Stimulated activated CD4-positive, alpha-beta T cell treated with anti-CD3 and anti-CD28 coated beads, Interleukin-12 subunit alpha, Interleukin-12 subunit beta, amount 100 ng/mL, for 24 hours (primary cell): ENCODE measurements around the gene GRM8.

Experiments
- DNase-seq, 2 experiments: peaks; one replicate each; pipeline ENCODE4 v3.0.0-alpha.2; 2020; ENCODE audit warnings: low read depth in 2 of 2

GRM8 gene

DNA sequence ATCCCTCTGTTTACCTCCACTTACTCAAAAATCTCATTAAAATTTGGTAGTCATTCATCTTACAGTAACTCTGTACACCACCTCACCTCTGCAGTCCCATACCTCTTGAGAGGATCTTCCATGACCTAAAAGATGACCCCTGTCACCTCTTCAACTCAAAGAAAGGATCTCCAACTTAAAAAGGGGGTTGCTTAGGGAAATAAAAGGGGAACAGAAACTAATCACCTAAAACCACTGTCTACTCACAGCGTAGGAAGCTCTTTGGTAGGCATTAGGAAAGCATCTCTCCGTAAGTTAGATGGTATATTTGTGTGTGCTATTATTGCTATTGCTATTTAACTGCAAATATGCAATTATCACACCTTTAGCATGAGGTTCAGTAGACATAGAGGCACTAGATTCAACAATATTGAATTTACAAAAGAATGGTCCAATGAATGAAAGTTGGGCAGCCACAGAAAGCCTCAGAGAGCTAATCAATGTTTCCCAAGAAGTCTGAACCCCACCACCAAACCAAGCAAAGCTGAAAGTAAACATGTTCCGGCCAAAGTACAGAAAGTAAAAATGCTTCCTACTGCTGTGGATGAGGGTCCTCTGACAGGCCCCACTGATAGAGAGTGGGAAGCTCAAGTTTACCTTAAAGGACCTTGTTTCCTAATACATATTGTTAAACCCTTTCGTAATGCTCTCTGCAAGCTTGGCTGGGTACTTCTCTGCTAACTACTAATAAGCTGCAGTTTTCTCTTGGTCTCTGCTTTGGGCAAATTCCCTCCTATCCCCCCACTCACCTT lies 105.8 kb downstream of the GRM8 start:
- DNase-seq, result no peak

- no peak for DNase-seq
Measured at GRCh38 chr7:127137146-127137545, 115.6 kb downstream of the GRM8 start.

GRCh38 chr7:127135871-127136485 lies 116.8 kb downstream of the GRM8 start:
- no peak for DNase-seq

- DNase-seq, result no peak
Measured at GRCh38 chr7:127123220-127123619, 129.5 kb downstream of the GRM8 start.

GRCh38 chr7:127119517-127119916 lies 133.2 kb downstream of the GRM8 start:
- no peak for DNase-seq

DNA sequence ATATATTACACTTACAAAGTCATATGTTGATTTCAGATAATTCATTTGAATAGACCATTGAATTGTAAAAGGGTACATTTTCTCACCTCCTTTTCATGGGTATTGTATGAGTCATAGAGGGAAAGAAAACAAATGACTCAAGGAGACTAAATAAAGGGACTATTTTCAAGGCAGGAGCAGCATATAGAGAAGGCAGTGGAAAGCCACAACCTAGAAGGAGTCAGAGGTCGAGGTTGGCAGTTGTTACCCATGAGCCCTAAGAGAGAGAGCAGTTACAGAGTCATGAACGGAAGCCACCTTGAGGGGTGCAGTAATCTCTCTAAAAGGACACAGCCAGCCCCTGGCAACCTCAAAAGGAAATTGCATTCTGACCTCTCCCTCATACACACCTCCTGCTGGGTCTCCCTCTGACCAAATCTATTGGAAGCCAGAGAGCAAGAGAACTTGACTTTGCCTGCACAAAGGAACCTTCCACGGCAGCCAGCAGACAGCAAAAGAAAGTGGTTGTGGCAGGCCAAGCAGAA lies 137.9 kb downstream of the GRM8 start:
- DNase-seq, result no peak

- peak in 1 of 2 experiments; percentile 13 for DNase-seq
Measured at GRCh38 chr7:127107601-127108007, 145.1 kb downstream of the GRM8 start.

DNA sequence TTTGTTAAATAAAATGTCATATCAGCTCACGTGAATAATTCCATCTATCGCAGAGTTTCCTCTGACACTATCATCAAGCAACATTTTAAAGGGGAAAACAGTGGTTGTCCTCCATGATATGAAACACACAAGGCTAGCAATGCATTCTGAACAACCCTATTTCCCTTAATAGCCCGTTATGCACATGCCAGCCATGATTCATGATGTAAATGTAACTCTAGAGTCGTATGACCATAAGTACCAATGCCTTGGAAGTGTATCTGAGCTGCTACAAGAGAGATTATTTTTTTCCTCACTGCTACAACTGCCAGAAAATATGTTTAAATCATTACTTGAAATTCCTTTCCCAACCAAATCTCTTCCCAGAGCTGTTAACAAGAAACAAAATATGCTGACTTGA lies 159.4 kb downstream of the GRM8 start:
- DNase-seq, result no peak

DNA sequence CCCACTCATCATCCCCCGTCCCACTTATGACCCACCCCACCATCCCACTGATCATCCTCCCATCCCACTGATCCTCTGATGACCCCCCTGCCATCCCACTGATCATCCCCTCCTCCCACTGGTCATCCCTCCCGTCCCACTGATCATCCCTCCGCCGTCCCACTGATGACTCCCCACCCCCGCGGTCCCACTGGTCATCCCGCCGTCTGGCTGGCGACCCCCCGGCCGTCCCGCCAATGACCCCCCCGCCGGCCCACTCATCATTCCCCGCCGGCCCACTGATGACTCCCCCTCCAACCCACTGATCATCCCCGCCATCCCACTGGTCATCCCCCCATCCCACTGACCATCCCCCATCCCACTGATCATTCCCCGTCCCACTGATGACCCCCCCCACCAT lies 161.1 kb downstream of the GRM8 start:
- no peak for DNase-seq

DNA sequence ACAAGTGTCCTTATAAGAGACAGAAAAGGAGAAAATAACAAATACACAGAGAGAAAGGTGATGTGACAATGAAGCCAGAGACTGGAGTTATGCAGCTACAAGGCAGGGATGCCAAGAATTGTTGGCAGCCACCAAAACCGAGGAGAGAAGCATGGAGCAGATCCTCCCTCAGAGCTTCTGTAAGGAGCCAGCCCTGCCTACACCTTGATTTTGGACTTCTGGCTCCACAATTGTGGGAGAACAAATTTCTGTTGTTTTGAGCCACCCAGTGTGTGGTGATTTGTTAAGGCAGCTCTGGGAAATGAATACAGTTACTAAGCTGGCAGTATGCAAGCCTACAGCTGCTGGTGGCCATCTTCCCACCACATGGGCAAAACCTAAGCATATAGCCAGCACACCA lies 163.6 kb downstream of the GRM8 start:
- no peak for DNase-seq

- DNase-seq, result no peak
Measured at GRCh38 chr7:127081539-127081938, 171.2 kb downstream of the GRM8 start.

- DNase-seq, result no peak
Measured at GRCh38 chr7:127080576-127080975, 172.2 kb downstream of the GRM8 start.

DNA sequence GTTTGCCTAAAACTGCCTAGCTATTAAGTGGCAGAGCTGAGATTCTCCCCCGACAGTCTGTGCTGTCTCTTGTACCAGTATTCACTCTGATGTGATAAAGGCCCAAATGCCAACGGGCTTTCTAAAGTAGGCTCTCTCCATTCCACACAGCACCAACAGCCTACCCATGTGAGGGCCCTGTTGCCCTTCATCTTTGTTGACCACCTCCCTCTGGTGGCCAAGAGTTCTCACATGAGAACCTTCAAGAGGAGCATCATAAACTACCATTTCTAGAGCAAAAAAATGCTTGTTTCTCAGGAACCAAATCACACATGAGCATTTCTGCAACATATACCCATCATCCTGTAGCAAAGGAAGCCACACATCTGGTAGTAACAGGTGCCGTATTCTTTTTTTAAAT lies 185.8 kb downstream of the GRM8 start:
- DNase-seq, result no peak

- DNase-seq, result no peak
Measured at GRCh38 chr7:127059475-127059874, 193.3 kb downstream of the GRM8 start.

GRCh38 chr7:127057918-127058317 lies 194.8 kb downstream of the GRM8 start:
- DNase-seq, result no peak

DNA sequence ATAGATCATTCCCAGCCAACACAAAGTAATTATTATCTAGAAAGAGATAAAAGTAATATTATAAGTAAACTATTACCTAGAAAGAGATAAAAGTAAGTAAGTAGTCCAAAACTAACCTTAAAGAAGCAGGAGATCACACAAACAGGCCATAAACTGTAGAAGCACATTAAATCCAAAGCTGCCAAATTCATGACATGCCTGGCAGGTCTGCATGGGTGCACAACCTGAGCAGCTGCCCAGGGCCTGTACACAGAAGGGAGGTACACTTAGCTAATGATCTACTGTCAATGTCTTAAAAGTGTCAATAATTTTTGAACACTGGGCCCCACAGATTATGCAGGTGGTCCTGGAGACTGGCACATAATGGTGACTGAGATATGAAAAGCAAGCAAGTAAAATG lies 196.5 kb downstream of the GRM8 start:
- no peak for DNase-seq

GRCh38 chr7:127047521-127047920 lies 205.2 kb downstream of the GRM8 start:
- DNase-seq, result no peak

GRCh38 chr7:127041689-127042452 lies 210.9 kb downstream of the GRM8 start:
- no peak for DNase-seq

DNA sequence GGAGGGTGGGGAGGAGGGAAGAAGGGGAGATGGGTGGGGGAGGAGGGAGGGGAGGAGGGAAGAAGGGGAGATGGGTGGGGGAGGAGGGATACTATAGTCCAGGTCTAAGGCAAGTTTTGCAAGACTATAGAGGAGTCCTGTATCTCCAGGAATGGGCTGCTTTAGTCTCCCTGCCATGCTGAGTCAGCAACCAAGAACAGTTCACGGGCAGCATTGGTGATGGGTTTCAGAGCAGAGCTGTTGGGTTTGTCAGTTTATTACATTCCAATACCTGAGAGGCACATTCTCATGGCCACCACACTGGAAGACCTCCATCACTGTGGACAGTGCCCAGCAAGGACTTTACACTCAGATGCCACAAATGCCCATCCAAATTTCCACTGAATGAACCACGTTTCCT lies 212.7 kb downstream of the GRM8 start:
- DNase-seq, result no peak

DNA sequence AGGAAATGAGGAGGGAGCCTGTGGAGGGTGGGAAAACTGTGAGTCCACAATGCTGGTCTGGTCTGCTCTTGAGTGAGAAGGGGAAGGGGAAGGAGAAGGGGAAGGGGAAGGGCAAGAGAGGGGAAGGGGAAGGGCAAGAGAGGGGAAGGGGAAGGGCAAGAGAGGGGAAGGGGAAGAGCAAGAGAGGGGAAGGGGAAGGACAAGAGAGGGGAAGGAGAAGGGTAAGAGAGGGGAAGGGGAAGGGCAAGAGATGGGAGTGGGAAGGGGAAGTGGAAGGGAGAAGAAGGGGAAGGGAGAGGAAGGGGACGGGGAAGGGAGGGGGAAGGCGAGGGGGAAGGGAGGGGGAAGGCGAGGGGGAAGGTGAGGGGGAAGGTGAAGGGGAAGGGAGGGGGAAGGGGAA lies 213.2 kb downstream of the GRM8 start:
- no peak for DNase-seq

- DNase-seq, result no peak
Measured at GRCh38 chr7:127035203-127035849, 217.4 kb downstream of the GRM8 start.

GRCh38 chr7:127034186-127034806 lies 218.4 kb downstream of the GRM8 start:
- DNase-seq, result no peak
